SU-DHL-6 (cell line): ENCODE data around the gene SDCCAG8.

ENCODE experiments used
- H2AFZ ChIP-seq: fragments of 200-600 bp; sonication (generic); 2 replicates; pipeline ENCODE4 v1.6.1; 2014; ENCODE audit warnings: low read depth, mild to moderate bottlenecking, moderate library complexity, mixed read lengths, antibody characterized with exemption, low read length; ENCODE audit not compliant: severe bottlenecking
- H3F3A ChIP-seq: fragments of 200-600 bp; shearing (Covaris generic); 2 replicates; pipeline ENCODE4 v1.6.0; 2016; ENCODE audit warnings: antibody characterized with exemption, mild to moderate bottlenecking; ENCODE audit not compliant: insufficient read depth
- H3K27ac ChIP-seq: fragments of 200-600 bp; sonication (generic); 2 replicates; pipeline ENCODE4 v1.5.1; 2016; ENCODE audit warnings: low read depth, mild to moderate bottlenecking, low read length, moderate library complexity, mixed read lengths
- H3K27me3 ChIP-seq: fragments of 200-600 bp; sonication (generic), shearing (Covaris generic); 2 replicates; pipeline ENCODE4 v1.6.0; 2014; ENCODE audit warnings: mild to moderate bottlenecking, low read length
- H3K36me3 ChIP-seq: fragments of 200-600 bp; sonication (generic); 2 replicates; pipeline ENCODE4 v1.6.1; 2014; ENCODE audit warnings: mild to moderate bottlenecking, low read length, mixed read lengths
- H3K4me2 ChIP-seq: fragments of 300-600, 200-600 bp; shearing (Covaris generic), sonication (generic); 2 replicates; pipeline ENCODE4 v1.6.0; 2014; ENCODE audit warnings: low read length, low read depth, mild to moderate bottlenecking; ENCODE audit not compliant: poor library complexity, severe bottlenecking
- H3K4me3 ChIP-seq: fragments of 200-600 bp; sonication (generic); 2 replicates; pipeline ENCODE4 v1.5.1; 2014; ENCODE audit warnings: antibody characterized with exemption, low read length, mild to moderate bottlenecking, mixed read lengths; ENCODE audit not compliant: insufficient read depth, poor library complexity, severe bottlenecking
- H3K79me2 ChIP-seq: fragments of 200-600 bp; sonication (generic); 2 replicates; pipeline ENCODE4 v1.6.1; 2014; ENCODE audit warnings: mild to moderate bottlenecking, low read length, moderate library complexity; ENCODE audit not compliant: insufficient read depth
- H3K9ac ChIP-seq: fragments of 200-600 bp; sonication (generic); 2 replicates; pipeline ENCODE4 v1.7.0; 2014; ENCODE audit warnings: mild to moderate bottlenecking, low read length
- H3K9me2 ChIP-seq: fragments of 200-600 bp; sonication (generic); replicated peaks from 2 replicates; pipeline ENCODE4 v1.6.1; 2014; ENCODE audit warnings: low read length; ENCODE audit not compliant: insufficient read depth
- H3K9me3 ChIP-seq: fragments of 200-600 bp; sonication (generic); 2 replicates; pipeline ENCODE4 v1.6.1; 2014; ENCODE audit warnings: low read length, mixed read lengths; ENCODE audit not compliant: insufficient read depth
- H4K20me1 ChIP-seq: fragments of 200-600 bp; sonication (generic); 2 replicates; pipeline ENCODE4 v1.6.1; 2014; ENCODE audit warnings: low read depth, mild to moderate bottlenecking, antibody characterized with exemption, low read length, moderate library complexity, mixed read lengths
- CTCF ChIP-seq: fragments of 200-600 bp; sonication (generic); IDR thresholded peaks from one replicate; pipeline ENCODE4 v1.5.1; 2017; ENCODE audit warnings: antibody characterized with exemption, mild to moderate bottlenecking, low read length, moderate library complexity; ENCODE audit not compliant: insufficient read depth, poor library complexity, severe bottlenecking
- EZH2phosphoT487 ChIP-seq: fragments of 200-600 bp; sonication (generic), shearing (Covaris generic); conservative IDR thresholded peaks from 2 replicates; pipeline ENCODE4 v1.6.1; 2018; ENCODE audit warnings: mild to moderate bottlenecking, antibody characterized with exemption, low read length, moderate library complexity, mixed read lengths

SDCCAG8 gene

GRCh38 chr1:243441601-243442000 lies 185.8 kb downstream of the SDCCAG8 start:
- Histone ChIP-seq H3K4me3 (no peak overlapping the region), H3K9me3 (no peaks in the 10 kb centered on the region), H3K4me2 (no peak overlapping the region), H3K27ac (no peak overlapping the region), H2AFZ (no peak overlapping the region), H3K36me3 (no peaks in the 10 kb centered on the region), H3K9ac (no peak overlapping the region), H3K9me2 (no peaks in the 10 kb centered on the region), H3K79me2 (no peaks in the 10 kb centered on the region), H3K27me3 (no peaks in the 10 kb centered on the region), H3F3A (no peaks in the 10 kb centered on the region), H4K20me1 (no peaks in the 10 kb centered on the region; the same call in 1 of the 2 replicates)
- no peak for TF ChIP-seq CTCF
- TF ChIP-seq EZH2phosphoT487: no peak

- H2AFZ ChIP-seq: no peak overlapping the region
- no peak overlapping the region for H3K27ac ChIP-seq
- TF ChIP-seq CTCF: no peak
- TF ChIP-seq EZH2phosphoT487: no peak
- H3F3A ChIP-seq: no peaks in the 10 kb centered on the region
- no peaks in the 10 kb centered on the region for H3K79me2 ChIP-seq
- no peaks in the 10 kb centered on the region; the same call in 1 of the 2 replicates for H4K20me1 ChIP-seq
- no peak overlapping the region for H3K4me3 ChIP-seq
- H3K9me2 ChIP-seq: no peaks in the 10 kb centered on the region
- no peaks in the 10 kb centered on the region for H3K9me3 ChIP-seq
- H3K9ac ChIP-seq: no peak overlapping the region
- no peaks in the 10 kb centered on the region for H3K36me3 ChIP-seq
- no peak overlapping the region for H3K4me2 ChIP-seq
- no peaks in the 10 kb centered on the region for H3K27me3 ChIP-seq
Observed at GRCh38 chr1:243443557-243443956, 187.7 kb downstream of the SDCCAG8 start.

- H3F3A ChIP-seq: no peaks in the 10 kb centered on the region
- H3K4me2 ChIP-seq: no peak overlapping the region
- no peaks in the 10 kb centered on the region for H3K36me3 ChIP-seq
- TF ChIP-seq EZH2phosphoT487: no peak
- no peak for TF ChIP-seq CTCF
- no peaks in the 10 kb centered on the region for H3K79me2 ChIP-seq
- no peak overlapping the region for H3K4me3 ChIP-seq
- no peak overlapping the region for H3K27ac ChIP-seq
- H4K20me1 ChIP-seq: no peaks in the 10 kb centered on the region; the same call in 1 of the 2 replicates
- H3K27me3 ChIP-seq: no peaks in the 10 kb centered on the region
- H3K9me3 ChIP-seq: no peaks in the 10 kb centered on the region
- no peaks in the 10 kb centered on the region for H3K9me2 ChIP-seq
- H2AFZ ChIP-seq: no peak overlapping the region
- no peak overlapping the region for H3K9ac ChIP-seq
Observed at GRCh38 chr1:243447347-243447746, 191.5 kb downstream of the SDCCAG8 start.

- Histone ChIP-seq H3K27me3 (no peaks in the 10 kb centered on the region), H3K79me2 (no peaks in the 10 kb centered on the region), H3K9me2 (no peaks in the 10 kb centered on the region), H3K36me3 (no peaks in the 10 kb centered on the region), H4K20me1 (no peaks in the 10 kb centered on the region; the same call in 1 of the 2 replicates), H3F3A (no peaks in the 10 kb centered on the region), H3K27ac (no peak overlapping the region), H3K4me2 (no peak overlapping the region), H3K9me3 (no peaks in the 10 kb centered on the region), H3K4me3 (no peak overlapping the region), H3K9ac (no peak overlapping the region), H2AFZ (no peak overlapping the region)
- TF ChIP-seq CTCF (no peak), EZH2phosphoT487 (no peak)
Observed at GRCh38 chr1:243447844-243448243, 192.0 kb downstream of the SDCCAG8 start.
